Endothelial cell of umbilical vein (primary cell): Measurements from ENCODE around the gene C1R. TPM values are rescaled to one million over a fixed set of nuclear protein-coding genes. Genes with fewer than 3 reads are reported as not detected.

ENCODE experiments used
- BruUV-seq: library from RNA; stranded (reverse); fragments of 400-500 nt; replicated peaks from 2 replicates; lab custom pipeline; 2021; lab: Mats Ljungman, UMichigan
- CTCF ChIA-PET: fragments of 300-600, 350-600 bp; sonication (Branson Sonifier 250); formaldehyde crosslinking; loops from one replicate; lab custom pipeline; 2021; ENCODE audit warnings: antibody characterized with exemption, inconsistent platforms; lab: Charles Lee
- POLR2A ChIA-PET: fragments of 300-600, 350-600 bp; sonication (Branson Sonifier 250); formaldehyde crosslinking; loops from one replicate; lab custom pipeline; 2021; ENCODE audit warnings: antibody characterized with exemption, inconsistent platforms; lab: Charles Lee
- DNase-seq: peaks from one replicate; pipeline ENCODE4 v3.0.0-alpha.2; 2011; ENCODE audit warnings: low read depth, low spot score
- FAIRE-seq: peaks from 2 replicates; lab custom pipeline; 2011; peaks lifted over from hg19 to GRCh38; lab: Jason Lieb, UNC
- H2AFZ ChIP-seq: 2 replicates; pipeline ENCODE4 v1.6.0; 2012; ENCODE audit warnings: low read depth, low read length, control low read depth, inconsistent platforms
- H3K27ac ChIP-seq: 2 replicates; pipeline ENCODE4 v1.5.1; 2011; ENCODE audit warnings: low read depth, mild to moderate bottlenecking, control low read depth, low read length, moderate library complexity; ENCODE audit not compliant: insufficient read depth
- H3K27me3 ChIP-seq, 2 experiments: 2 replicates each; pipeline versions ENCODE4 v1.6.0 to v1.6.1; 2011; ENCODE audit warnings: low read length in 2 of 2, mixed read lengths in 1 of 2; ENCODE audit not compliant: control insufficient read depth in 2 of 2, insufficient read depth in 2 of 2
- H3K36me3 ChIP-seq, 2 experiments: 2 replicates in 1 of 2; 3 replicates in 1 of 2; pipeline ENCODE4 v1.5.1; 2011; ENCODE audit warnings: low read length in 2 of 2, mild to moderate bottlenecking in 1 of 2, moderate library complexity in 1 of 2; ENCODE audit not compliant: control insufficient read depth in 2 of 2, insufficient read depth in 2 of 2; ENCODE audit errors: extremely low read depth in 1 of 2
- H3K4me1 ChIP-seq: 3 replicates; pipeline ENCODE4 v1.5.1; 2011; ENCODE audit warnings: mild to moderate bottlenecking, low read length; ENCODE audit not compliant: control insufficient read depth, insufficient read depth; ENCODE audit errors: extremely low read depth
- H3K4me2 ChIP-seq: 2 replicates; pipeline ENCODE4 v1.6.1; 2011; ENCODE audit warnings: low read length, control low read depth, mixed read lengths; ENCODE audit not compliant: insufficient read depth
- H3K4me3 ChIP-seq, 3 experiments: fragments of 200-600 bp in 1 of 3; sonication (generic), shearing (Covaris generic) in 1 of 3; replicated peaks in 1 of 3; 2 replicates each; pipeline ENCODE4 v1.5.1; 2011 to 2016; ENCODE audit warnings: control low read depth in 3 of 3, low read length in 3 of 3, mild to moderate bottlenecking in 2 of 3, inconsistent platforms in 1 of 3, low read depth in 1 of 3, moderate library complexity in 1 of 3; ENCODE audit not compliant: insufficient read depth in 1 of 3
- H3K79me2 ChIP-seq: 2 replicates; pipeline ENCODE4 v1.6.0; 2012; ENCODE audit warnings: low read length, inconsistent platforms; ENCODE audit not compliant: control insufficient read depth, insufficient read depth
- H3K9ac ChIP-seq: replicated peaks from 2 replicates; pipeline ENCODE3; 2011; ENCODE audit warnings: low read length, control low read depth; ENCODE audit not compliant: insufficient read depth; ENCODE audit errors: extremely low read depth
- H3K9me1 ChIP-seq: replicated peaks from 3 replicates; pipeline ENCODE4 v1.6.0; 2011; ENCODE audit warnings: mild to moderate bottlenecking, low read length; ENCODE audit not compliant: control insufficient read depth, insufficient read depth; ENCODE audit errors: extremely low read depth
- H3K9me3 ChIP-seq: replicated peaks from 2 replicates; pipeline ENCODE4 v1.5.1; 2012; ENCODE audit warnings: low read length, inconsistent platforms; ENCODE audit not compliant: control insufficient read depth, insufficient read depth
- H4K20me1 ChIP-seq: replicated peaks from 2 replicates; pipeline ENCODE3; 2011; ENCODE audit warnings: mild to moderate bottlenecking, low read length; ENCODE audit not compliant: control insufficient read depth, insufficient read depth; ENCODE audit errors: extremely low read depth
- EZH2 ChIP-seq: IDR thresholded peaks from 2 replicates; pipeline ENCODE4 v1.6.1; 2012; ENCODE audit warnings: borderline replicate concordance, low read depth, mild to moderate bottlenecking, moderate library complexity, low read length, inconsistent platforms; ENCODE audit not compliant: severe bottlenecking
- FOS ChIP-seq: IDR thresholded peaks from 2 replicates; pipeline ENCODE4 v1.6.1; 2011; ENCODE audit warnings: mild to moderate bottlenecking, low read length, moderate library complexity, borderline replicate concordance; ENCODE audit not compliant: insufficient read depth
- GATA2 ChIP-seq: IDR thresholded peaks from 2 replicates; pipeline ENCODE4 v1.7.0; 2011; ENCODE audit warnings: low read depth, mild to moderate bottlenecking, moderate library complexity, mixed read lengths, low read length; ENCODE audit not compliant: insufficient read length, insufficient read depth
- JUN ChIP-seq: IDR thresholded peaks from 2 replicates; pipeline ENCODE4 v1.6.1; 2011; ENCODE audit warnings: borderline replicate concordance, low read depth; ENCODE audit not compliant: insufficient read length, insufficient read depth
- MYC ChIP-seq: IDR thresholded peaks from one replicate; pipeline ENCODE4 v1.6.1; 2011; ENCODE audit warnings: mild to moderate bottlenecking, low read depth, low read length
- POLR2A ChIP-seq: IDR thresholded peaks from 2 replicates; pipeline ENCODE4 v1.6.1; 2012; ENCODE audit warnings: low read depth, mild to moderate bottlenecking, control low read depth, low read length
- POLR2AphosphoS5 ChIP-seq: IDR thresholded peaks from 2 replicates; pipeline ENCODE4 v1.6.1; 2012; ENCODE audit warnings: low read depth, mild to moderate bottlenecking, control low read depth, low read length, moderate library complexity; ENCODE audit not compliant: insufficient read depth
- dilution Hi-C: fragments of 300-500 bp; cut with MboI; formaldehyde crosslinking; loops from one replicate; pipeline ENCODE4 v1.15.0; 2019; ENCODE audit warnings: low sequenced_read_pairs; ENCODE audit not compliant: extremely low pct_ligation_motif_present
- intact Hi-C: fragments of 100-400 bp; cut with micrococcal nuclease; formaldehyde crosslinking; loops from one replicate; pipeline ENCODE4 v1.10.0; 2022
- polyA plus RNA-seq, 4 experiments: library from polyadenylated mRNA; depleted of rRNA in 3 of 4; stranded (reverse) in 3 of 4; unstranded in 1 of 4; fragments of >200 nt; gene quantifications; 2 replicates each; pipeline versions ENCODE4 v1.2.1 to v1.2.3, GENCODE V29; 2011 to 2012; ENCODE audit warnings: missing spikeins in 1 of 4
- total RNA-seq: library from RNA; stranded (reverse); gene quantifications from 2 replicates; pipeline ENCODE4 v1.2.3, GENCODE V29; 2021
- TF ChIP-seq, protein P1 (sequence below), 2 donors: IDR thresholded peaks; 1 replicate in 1 of 2; 2 replicates in 1 of 2; pipeline ENCODE4 v1.5.1; 2011; ENCODE audit warnings: low read length in 2 of 2, mild to moderate bottlenecking in 2 of 2, moderate library complexity in 2 of 2, control low read depth in 1 of 2, inconsistent platforms in 1 of 2, low read depth in 1 of 2; ENCODE audit not compliant: insufficient read depth in 1 of 2; ENCODE audit errors: extremely low read depth in 1 of 2
- TF ChIP-seq, protein P2 (sequence below): IDR thresholded peaks from 2 replicates; pipeline ENCODE4 v1.6.1; 2011; ENCODE audit not compliant: insufficient read depth, insufficient read length

C1R gene
- total and polyA plus RNA-seq, 2 donors (not counting 3 experiments of a cell fraction or from before 2014, with no cell fraction given): 3.6 to 5.8 TPM

DNA sequence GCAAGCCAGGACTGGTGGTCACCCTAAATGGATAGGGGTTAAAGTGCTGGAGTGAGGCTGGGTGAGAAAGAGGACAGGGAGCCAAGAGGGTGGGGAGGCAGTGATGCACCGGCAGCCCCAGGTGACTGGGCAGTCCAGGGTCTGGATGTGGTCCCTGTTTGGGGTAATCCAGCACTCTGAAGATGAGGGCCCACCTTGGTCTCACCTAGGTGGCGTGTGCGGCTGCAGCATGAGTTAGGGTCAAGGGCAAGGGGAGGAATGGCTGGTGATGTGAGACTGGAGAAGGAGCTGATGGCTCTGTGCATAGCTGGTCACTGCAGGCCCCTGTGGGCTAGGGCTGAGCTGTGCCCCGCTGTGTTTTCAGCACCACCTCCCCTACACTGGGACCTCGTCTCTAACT lies 18.4 kb upstream of the C1R start:
- intact Hi-C loops: no loop called here
- no TSS peak for BruUV-seq

More for the DNA sequence above, 18.4 kb upstream of the C1R start:
- Histone ChIP-seq H3K4me3 (no peak overlapping the region), H3K79me2 (no peaks in the 10 kb centered on the region), H3K9me3 (no peaks in the 10 kb centered on the region), H4K20me1 (no peaks in the 10 kb centered on the region), H3K36me3 (no peaks in the 10 kb centered on the region), H3K9ac (no peak overlapping the region), H3K4me1 (peaks cover 8% of the 10 kb centered on the region), H3K9me1 (no peaks in the 10 kb centered on the region), H3K27me3 (no peaks in the 10 kb centered on the region), H3K27ac (no peak overlapping the region), H2AFZ (no peak overlapping the region), H3K4me2 (no peak overlapping the region)
- no peak for FAIRE-seq
- no peak for DNase-seq
- POLR2A ChIA-PET: no interaction called here
- no peak for TF ChIP-seq EZH2
- no peak for TF ChIP-seq JUN
- no peak for TF ChIP-seq GATA2
- TF ChIP-seq, protein P1, sequence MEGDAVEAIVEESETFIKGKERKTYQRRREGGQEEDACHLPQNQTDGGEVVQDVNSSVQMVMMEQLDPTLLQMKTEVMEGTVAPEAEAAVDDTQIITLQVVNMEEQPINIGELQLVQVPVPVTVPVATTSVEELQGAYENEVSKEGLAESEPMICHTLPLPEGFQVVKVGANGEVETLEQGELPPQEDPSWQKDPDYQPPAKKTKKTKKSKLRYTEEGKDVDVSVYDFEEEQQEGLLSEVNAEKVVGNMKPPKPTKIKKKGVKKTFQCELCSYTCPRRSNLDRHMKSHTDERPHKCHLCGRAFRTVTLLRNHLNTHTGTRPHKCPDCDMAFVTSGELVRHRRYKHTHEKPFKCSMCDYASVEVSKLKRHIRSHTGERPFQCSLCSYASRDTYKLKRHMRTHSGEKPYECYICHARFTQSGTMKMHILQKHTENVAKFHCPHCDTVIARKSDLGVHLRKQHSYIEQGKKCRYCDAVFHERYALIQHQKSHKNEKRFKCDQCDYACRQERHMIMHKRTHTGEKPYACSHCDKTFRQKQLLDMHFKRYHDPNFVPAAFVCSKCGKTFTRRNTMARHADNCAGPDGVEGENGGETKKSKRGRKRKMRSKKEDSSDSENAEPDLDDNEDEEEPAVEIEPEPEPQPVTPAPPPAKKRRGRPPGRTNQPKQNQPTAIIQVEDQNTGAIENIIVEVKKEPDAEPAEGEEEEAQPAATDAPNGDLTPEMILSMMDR (IDR thresholded peaks at IDR 0.05; ENCODE audit: extremely low read depth in 1 of 2, insufficient read depth in 1 of 2, low read depth in 1 of 2, low read length in 2 of 2): no peak
- no peak for TF ChIP-seq POLR2AphosphoS5
- TF ChIP-seq POLR2A: no peak
- TF ChIP-seq, protein P2, sequence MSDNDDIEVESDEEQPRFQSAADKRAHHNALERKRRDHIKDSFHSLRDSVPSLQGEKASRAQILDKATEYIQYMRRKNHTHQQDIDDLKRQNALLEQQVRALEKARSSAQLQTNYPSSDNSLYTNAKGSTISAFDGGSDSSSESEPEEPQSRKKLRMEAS: no peak
- no peak for TF ChIP-seq FOS
- no peak for TF ChIP-seq MYC
- dilution Hi-C loops: no loop called here
- CTCF ChIA-PET: interaction anchor here (0.6 to 6.5 kb wide), 6 partner anchors 47 to 552 kb away, joined by 3 to 73 read pairs (median 4); partner anchors contain the start of genes C12orf57, RNU7-1 and SPSB2
